NOMO-1 treated with dmso at 0.1 percent for 144 hours (cell line): ENCODE measurements around the gene PTGS2.
A peak's percentile ranks its signal among the peaks of the same experiment; 100 is the strongest.

ENCODE experiments used
- DNase-seq: peaks from one replicate; lab custom pipeline; 2025; ENCODE audit not compliant: unreplicated experiment; lab: John Stamatoyannopoulos, UW

The PTGS2 gene

GRCh38 chr1:186680245-186681061, at the start of gene PTGS2:
Gene PTGS2, minus strand, starts transcription at chr1:186680423. Its CDS starts 133 bp downstream, at chr1:186680290.
- peak; percentile 92 for DNase-seq

GRCh38 chr1:186722711-186723309, 42.6 kb upstream of the PTGS2 start:
- peak; percentile 19 for DNase-seq

GRCh38 chr1:186717286-186717685, 37.1 kb upstream of the PTGS2 start:
- no peak for DNase-seq

GRCh38 chr1:186715887-186716809, 35.9 kb upstream of the PTGS2 start:
- no peak for DNase-seq

- no peak for DNase-seq
Observed at GRCh38 chr1:186710696-186711095, 30.5 kb upstream of the PTGS2 start.

GRCh38 chr1:186708694-186709097, 28.5 kb upstream of the PTGS2 start:
- DNase-seq: no peak

- DNase-seq: no peak
Observed at GRCh38 chr1:186703209-186703766, 23.1 kb upstream of the PTGS2 start.

- no peak for DNase-seq
Observed at GRCh38 chr1:186700722-186701121, 20.5 kb upstream of the PTGS2 start.

- no peak for DNase-seq
Observed at GRCh38 chr1:186699519-186699918, 19.3 kb upstream of the PTGS2 start.

- DNase-seq: no peak
Observed at GRCh38 chr1:186689907-186690306, 9.7 kb upstream of the PTGS2 start.

- DNase-seq: no peak
Observed at GRCh38 chr1:186689376-186689775, 9.2 kb upstream of the PTGS2 start.

- DNase-seq: no peak
Observed at GRCh38 chr1:186683652-186684410, 3.6 kb upstream of the PTGS2 start.

GRCh38 chr1:186682736-186683135, 2.5 kb upstream of the PTGS2 start:
- no peak for DNase-seq

GRCh38 chr1:186681801-186682200, 1.6 kb upstream of the PTGS2 start:
- DNase-seq: no peak

- DNase-seq: no peak
Observed at GRCh38 chr1:186681121-186681520, 898 bp upstream of the PTGS2 start.

- DNase-seq: no peak
Observed at GRCh38 chr1:186679924-186680244, 339 bp downstream of the PTGS2 start.

GRCh38 chr1:186678155-186678554, 2.1 kb downstream of the PTGS2 start:
- DNase-seq: no peak

- DNase-seq: no peak
Observed at GRCh38 chr1:186672596-186672995, 7.6 kb downstream of the PTGS2 start.

- DNase-seq: no peak
Observed at GRCh38 chr1:186672131-186672530, 8.1 kb downstream of the PTGS2 start.

GRCh38 chr1:186671136-186671825, 8.9 kb downstream of the PTGS2 start:
- no peak for DNase-seq
